ENCODE results near the gene DUSP14. TPM values are rescaled to one million over a fixed set of nuclear protein-coding genes. Genes with fewer than 3 reads are reported as not detected.

Gene DUSP14
- total and polyA plus RNA-seq, 2 of the 13 experiments (the other 11 are each of a cell fraction or from before 2014, with no cell fraction given), result 33.5 to 39.8 TPM

- no peak for TF ChIP-seq ZKSCAN5 (CRISPR knock-in tag; IDR thresholded peaks at IDR 0.05)
- TF ChIP-seq FUBP1 (CRISPR knock-in tag; IDR thresholded peaks at IDR 0.05; ENCODE audit: borderline replicate concordance), result no peak
- no peak for TF ChIP-seq ZNF7 (CRISPR knock-in tag; IDR thresholded peaks at IDR 0.05)
- TF ChIP-seq ATF7 (IDR thresholded peaks at IDR 0.05), result no peak
- TF ChIP-seq ATF7 (CRISPR knock-in tag; IDR thresholded peaks at IDR 0.05), result no peak
- no peak for TF ChIP-seq PPARG (CRISPR knock-in tag; conservative IDR thresholded peaks at IDR 0.05)
- TF ChIP-seq SIX4 (CRISPR knock-in tag; IDR thresholded peaks at IDR 0.05), result no peak
- TF ChIP-seq, protein P1, sequence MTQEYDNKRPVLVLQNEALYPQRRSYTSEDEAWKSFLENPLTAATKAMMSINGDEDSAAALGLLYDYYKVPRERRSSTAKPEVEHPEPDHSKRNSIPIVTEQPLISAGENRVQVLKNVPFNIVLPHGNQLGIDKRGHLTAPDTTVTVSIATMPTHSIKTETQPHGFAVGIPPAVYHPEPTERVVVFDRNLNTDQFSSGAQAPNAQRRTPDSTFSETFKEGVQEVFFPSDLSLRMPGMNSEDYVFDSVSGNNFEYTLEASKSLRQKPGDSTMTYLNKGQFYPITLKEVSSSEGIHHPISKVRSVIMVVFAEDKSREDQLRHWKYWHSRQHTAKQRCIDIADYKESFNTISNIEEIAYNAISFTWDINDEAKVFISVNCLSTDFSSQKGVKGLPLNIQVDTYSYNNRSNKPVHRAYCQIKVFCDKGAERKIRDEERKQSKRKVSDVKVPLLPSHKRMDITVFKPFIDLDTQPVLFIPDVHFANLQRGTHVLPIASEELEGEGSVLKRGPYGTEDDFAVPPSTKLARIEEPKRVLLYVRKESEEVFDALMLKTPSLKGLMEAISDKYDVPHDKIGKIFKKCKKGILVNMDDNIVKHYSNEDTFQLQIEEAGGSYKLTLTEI (CRISPR knock-in tag; conservative IDR thresholded peaks at IDR 0.05), result no peak
- TF ChIP-seq NFIC (IDR thresholded peaks at IDR 0.05; ENCODE audit: low read length), result no peak
- 0 out of 2 replicates have a peak, but pooled peaks have one; percentile 25 for TF ChIP-seq ZBTB43 (CRISPR knock-in tag; conservative IDR thresholded peaks at IDR 0.05)
- TF ChIP-seq, protein P2, sequence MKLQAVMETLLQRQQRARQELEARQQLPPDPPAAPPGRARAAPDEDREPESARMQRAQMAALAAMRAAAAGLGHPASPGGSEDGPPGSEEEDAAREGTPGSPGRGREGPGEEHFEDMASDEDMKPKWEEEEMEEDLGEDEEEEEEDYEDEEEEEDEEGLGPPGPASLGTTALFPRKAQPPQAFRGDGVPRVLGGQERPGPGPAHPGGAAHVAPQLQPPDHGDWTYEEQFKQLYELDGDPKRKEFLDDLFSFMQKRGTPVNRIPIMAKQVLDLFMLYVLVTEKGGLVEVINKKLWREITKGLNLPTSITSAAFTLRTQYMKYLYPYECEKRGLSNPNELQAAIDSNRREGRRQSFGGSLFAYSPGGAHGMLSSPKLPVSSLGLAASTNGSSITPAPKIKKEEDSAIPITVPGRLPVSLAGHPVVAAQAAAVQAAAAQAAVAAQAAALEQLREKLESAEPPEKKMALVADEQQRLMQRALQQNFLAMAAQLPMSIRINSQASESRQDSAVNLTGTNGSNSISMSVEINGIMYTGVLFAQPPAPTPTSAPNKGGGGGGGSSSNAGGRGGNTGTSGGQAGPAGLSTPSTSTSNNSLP (IDR thresholded peaks at IDR 0.05; ENCODE audit: low read depth, low read length), result no peak
- TF ChIP-seq ZNF331 (CRISPR knock-in tag; IDR thresholded peaks at IDR 0.05), result no peak
- TF ChIP-seq HNRNPK (IDR thresholded peaks at IDR 0.05; ENCODE audit: low read depth, low read length, poor library complexity, severe bottlenecking), result peak; percentile 54
- TF ChIP-seq TFDP2 (CRISPR knock-in tag; IDR thresholded peaks at IDR 0.05), result no peak
- TF ChIP-seq, protein P3, sequence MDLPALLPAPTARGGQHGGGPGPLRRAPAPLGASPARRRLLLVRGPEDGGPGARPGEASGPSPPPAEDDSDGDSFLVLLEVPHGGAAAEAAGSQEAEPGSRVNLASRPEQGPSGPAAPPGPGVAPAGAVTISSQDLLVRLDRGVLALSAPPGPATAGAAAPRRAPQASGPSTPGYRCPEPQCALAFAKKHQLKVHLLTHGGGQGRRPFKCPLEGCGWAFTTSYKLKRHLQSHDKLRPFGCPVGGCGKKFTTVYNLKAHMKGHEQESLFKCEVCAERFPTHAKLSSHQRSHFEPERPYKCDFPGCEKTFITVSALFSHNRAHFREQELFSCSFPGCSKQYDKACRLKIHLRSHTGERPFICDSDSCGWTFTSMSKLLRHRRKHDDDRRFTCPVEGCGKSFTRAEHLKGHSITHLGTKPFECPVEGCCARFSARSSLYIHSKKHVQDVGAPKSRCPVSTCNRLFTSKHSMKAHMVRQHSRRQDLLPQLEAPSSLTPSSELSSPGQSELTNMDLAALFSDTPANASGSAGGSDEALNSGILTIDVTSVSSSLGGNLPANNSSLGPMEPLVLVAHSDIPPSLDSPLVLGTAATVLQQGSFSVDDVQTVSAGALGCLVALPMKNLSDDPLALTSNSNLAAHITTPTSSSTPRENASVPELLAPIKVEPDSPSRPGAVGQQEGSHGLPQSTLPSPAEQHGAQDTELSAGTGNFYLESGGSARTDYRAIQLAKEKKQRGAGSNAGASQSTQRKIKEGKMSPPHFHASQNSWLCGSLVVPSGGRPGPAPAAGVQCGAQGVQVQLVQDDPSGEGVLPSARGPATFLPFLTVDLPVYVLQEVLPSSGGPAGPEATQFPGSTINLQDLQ (CRISPR knock-in tag; IDR thresholded peaks at IDR 0.05), result no peak
Observed at GRCh38 chr17:37490022-37490587, 414 bp downstream of the DUSP14 start (continued).

Data from HepG2 (cell line).